A549 (cell line): ENCODE data around the gene PODXL2.

ENCODE experiments used
- RAD21 ChIP-seq, 2 experiments: fragments of >200 bp in 1 of 2; sonication (Bioruptor Twin) in 1 of 2; formaldehyde crosslinking in 1 of 2; IDR thresholded peaks in 1 of 2; conservative IDR thresholded peaks in 1 of 2; 2 replicates in 1 of 2; 3 replicates in 1 of 2; pipeline ENCODE4 v1.6.1; 2012 to 2018; ENCODE audit warnings: inconsistent platforms in 1 of 2
- TF ChIP-seq, protein P1 (sequence below): fragments of >200 bp; sonication (Bioruptor Twin); formaldehyde crosslinking; IDR thresholded peaks from 3 replicates; pipeline ENCODE4 v1.5.1; 2016
- TF ChIP-seq, protein P2 (sequence below): fragments of 200-600 bp; sonication (generic); IDR thresholded peaks from 2 replicates; pipeline ENCODE4 v1.6.1; 2016; ENCODE audit warnings: antibody characterized with exemption, mild to moderate bottlenecking, moderate library complexity

DNA sequence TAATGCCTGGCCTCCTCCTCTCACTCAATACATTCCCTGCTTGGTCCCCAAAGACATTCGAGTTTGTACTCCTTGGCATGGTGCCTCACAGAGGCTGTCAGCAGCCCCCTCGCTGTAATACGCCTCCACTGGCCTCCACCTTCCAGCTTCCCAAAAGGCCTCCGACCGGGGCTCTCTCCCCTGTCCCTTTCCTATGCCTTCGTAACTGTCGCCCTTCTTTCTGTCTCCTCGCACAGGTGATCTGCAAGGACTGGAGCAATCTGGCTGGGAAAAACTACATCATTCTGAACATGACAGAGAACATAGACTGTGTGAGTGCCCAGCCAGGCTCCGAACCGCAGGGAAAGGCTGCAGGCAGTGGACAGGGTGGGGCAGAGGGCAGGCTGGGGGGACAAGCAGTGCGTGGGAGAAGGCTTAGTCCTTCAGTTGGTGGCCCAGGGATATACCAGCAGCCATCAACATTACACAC is 33.0 kb downstream of the PODXL2 start:
- TF ChIP-seq, protein P1, sequence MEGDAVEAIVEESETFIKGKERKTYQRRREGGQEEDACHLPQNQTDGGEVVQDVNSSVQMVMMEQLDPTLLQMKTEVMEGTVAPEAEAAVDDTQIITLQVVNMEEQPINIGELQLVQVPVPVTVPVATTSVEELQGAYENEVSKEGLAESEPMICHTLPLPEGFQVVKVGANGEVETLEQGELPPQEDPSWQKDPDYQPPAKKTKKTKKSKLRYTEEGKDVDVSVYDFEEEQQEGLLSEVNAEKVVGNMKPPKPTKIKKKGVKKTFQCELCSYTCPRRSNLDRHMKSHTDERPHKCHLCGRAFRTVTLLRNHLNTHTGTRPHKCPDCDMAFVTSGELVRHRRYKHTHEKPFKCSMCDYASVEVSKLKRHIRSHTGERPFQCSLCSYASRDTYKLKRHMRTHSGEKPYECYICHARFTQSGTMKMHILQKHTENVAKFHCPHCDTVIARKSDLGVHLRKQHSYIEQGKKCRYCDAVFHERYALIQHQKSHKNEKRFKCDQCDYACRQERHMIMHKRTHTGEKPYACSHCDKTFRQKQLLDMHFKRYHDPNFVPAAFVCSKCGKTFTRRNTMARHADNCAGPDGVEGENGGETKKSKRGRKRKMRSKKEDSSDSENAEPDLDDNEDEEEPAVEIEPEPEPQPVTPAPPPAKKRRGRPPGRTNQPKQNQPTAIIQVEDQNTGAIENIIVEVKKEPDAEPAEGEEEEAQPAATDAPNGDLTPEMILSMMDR: no peak
- TF ChIP-seq, protein P2, sequence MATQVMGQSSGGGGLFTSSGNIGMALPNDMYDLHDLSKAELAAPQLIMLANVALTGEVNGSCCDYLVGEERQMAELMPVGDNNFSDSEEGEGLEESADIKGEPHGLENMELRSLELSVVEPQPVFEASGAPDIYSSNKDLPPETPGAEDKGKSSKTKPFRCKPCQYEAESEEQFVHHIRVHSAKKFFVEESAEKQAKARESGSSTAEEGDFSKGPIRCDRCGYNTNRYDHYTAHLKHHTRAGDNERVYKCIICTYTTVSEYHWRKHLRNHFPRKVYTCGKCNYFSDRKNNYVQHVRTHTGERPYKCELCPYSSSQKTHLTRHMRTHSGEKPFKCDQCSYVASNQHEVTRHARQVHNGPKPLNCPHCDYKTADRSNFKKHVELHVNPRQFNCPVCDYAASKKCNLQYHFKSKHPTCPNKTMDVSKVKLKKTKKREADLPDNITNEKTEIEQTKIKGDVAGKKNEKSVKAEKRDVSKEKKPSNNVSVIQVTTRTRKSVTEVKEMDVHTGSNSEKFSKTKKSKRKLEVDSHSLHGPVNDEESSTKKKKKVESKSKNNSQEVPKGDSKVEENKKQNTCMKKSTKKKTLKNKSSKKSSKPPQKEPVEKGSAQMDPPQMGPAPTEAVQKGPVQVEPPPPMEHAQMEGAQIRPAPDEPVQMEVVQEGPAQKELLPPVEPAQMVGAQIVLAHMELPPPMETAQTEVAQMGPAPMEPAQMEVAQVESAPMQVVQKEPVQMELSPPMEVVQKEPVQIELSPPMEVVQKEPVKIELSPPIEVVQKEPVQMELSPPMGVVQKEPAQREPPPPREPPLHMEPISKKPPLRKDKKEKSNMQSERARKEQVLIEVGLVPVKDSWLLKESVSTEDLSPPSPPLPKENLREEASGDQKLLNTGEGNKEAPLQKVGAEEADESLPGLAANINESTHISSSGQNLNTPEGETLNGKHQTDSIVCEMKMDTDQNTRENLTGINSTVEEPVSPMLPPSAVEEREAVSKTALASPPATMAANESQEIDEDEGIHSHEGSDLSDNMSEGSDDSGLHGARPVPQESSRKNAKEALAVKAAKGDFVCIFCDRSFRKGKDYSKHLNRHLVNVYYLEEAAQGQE: no peak
- no peak for TF ChIP-seq RAD21 (conservative IDR thresholded peaks at IDR 0.05 in 1 of 2, IDR thresholded peaks at IDR 0.05 in 1 of 2)
